B cell (primary cell): Measurements from ENCODE around the gene LHX4. TPM values are rescaled to one million over a fixed set of nuclear protein-coding genes. Genes with fewer than 3 reads are reported as not detected.

Source experiments
- ATAC-seq: fragments of 200-7000 bp; cut with Tn5 transposase; one replicate; pipeline ENCODE4 v1.10.0; 2021; ENCODE audit warnings: low read depth, mild to moderate bottlenecking, moderate number of reproducible peaks, moderate library complexity
- CTCF ChIA-PET: fragments of 350-600 bp; sonication (Branson Sonifier 250); formaldehyde crosslinking; loops from one replicate; lab custom pipeline; 2021; ENCODE audit warnings: antibody characterized with exemption, inconsistent platforms; lab: Charles Lee
- POLR2A ChIA-PET: fragments of 350-600 bp; sonication (Branson Sonifier 250); formaldehyde crosslinking; loops from one replicate; lab custom pipeline; 2021; ENCODE audit warnings: antibody characterized with exemption; lab: Charles Lee
- DNase-seq: peaks from one replicate; pipeline ENCODE4 v3.0.0; 2013
- H2AFZ ChIP-seq: 2 replicates; pipeline ENCODE4 v1.6.1; 2012; ENCODE audit warnings: mild to moderate bottlenecking, low read depth, low read length; ENCODE audit not compliant: insufficient read depth, poor library complexity, severe bottlenecking
- H3K27ac ChIP-seq, 2 donors: 1 replicate in 1 of 2; 2 replicates in 1 of 2; pipeline ENCODE4 v1.5.1; 2012 to 2013; ENCODE audit warnings: low read length in 2 of 2, mild to moderate bottlenecking in 2 of 2, moderate library complexity in 1 of 2
- H3K27me3 ChIP-seq, 4 experiments: fragments of 200-600 bp in 1 of 4; sonication (generic) in 1 of 4; replicated peaks in 1 of 4; 1 replicate in 2 of 4; 2 replicates in 2 of 4; pipeline versions ENCODE4 v1.6.1 to v1.7.0; 2013 to 2016; ENCODE audit warnings: low read length in 3 of 4, mild to moderate bottlenecking in 2 of 4, mixed read lengths in 1 of 4, moderate library complexity in 1 of 4; ENCODE audit not compliant: insufficient read depth in 4 of 4, control insufficient read depth in 3 of 4; ENCODE audit errors: control extremely low read depth in 1 of 4
- H3K36me3 ChIP-seq, 2 experiments: replicated peaks in 1 of 2; 1 replicate in 1 of 2; 2 replicates in 1 of 2; pipeline versions ENCODE4 v1.6.1 to v1.7.1; 2013; ENCODE audit warnings: low read length in 1 of 2; ENCODE audit not compliant: insufficient read depth in 2 of 2, control insufficient read depth in 1 of 2; ENCODE audit errors: control extremely low read depth in 1 of 2, extremely low read depth in 1 of 2
- H3K4me1 ChIP-seq, 2 donors: fragments of 200-600 bp in 1 of 2; sonication (generic) in 1 of 2; 1 replicate in 1 of 2; 2 replicates in 1 of 2; pipeline versions ENCODE4 v1.5.1 to v1.6.1; 2013 to 2017; ENCODE audit warnings: low read length in 2 of 2; ENCODE audit not compliant: control insufficient read depth in 2 of 2, insufficient read depth in 2 of 2
- H3K4me2 ChIP-seq: replicated peaks from 2 replicates; pipeline ENCODE3; 2012; ENCODE audit warnings: mild to moderate bottlenecking, low read depth, low read length; ENCODE audit not compliant: poor library complexity, severe bottlenecking
- H3K4me3 ChIP-seq, 5 experiments: fragments of 200-600 bp in 1 of 5; sonication (generic) in 1 of 5; 1 replicate in 3 of 5; 2 replicates in 2 of 5; pipeline versions ENCODE4 v1.5.1 to v1.7.0; 2011 to 2016; ENCODE audit warnings: low read length in 4 of 5, mild to moderate bottlenecking in 4 of 5, low read depth in 2 of 5, control low read depth in 1 of 5, moderate library complexity in 1 of 5; ENCODE audit not compliant: insufficient read depth in 1 of 5; ENCODE audit errors: control extremely low read depth in 1 of 5, extremely low read depth in 1 of 5
- H3K79me2 ChIP-seq: fragments of 200-600 bp; sonication (generic); one replicate; pipeline ENCODE4 v1.6.0; 2016; ENCODE audit warnings: low read length; ENCODE audit not compliant: control insufficient read depth, insufficient read depth
- H3K9ac ChIP-seq: fragments of 200-600 bp; sonication (generic); 2 replicates; pipeline ENCODE4 v1.6.1; 2017; ENCODE audit warnings: mild to moderate bottlenecking, low read length, moderate library complexity
- H3K9me3 ChIP-seq, 3 donors: one replicate each; pipeline versions ENCODE4 v1.6.1 to v1.7.1; 2013; ENCODE audit warnings: low read length in 2 of 3; ENCODE audit not compliant: control insufficient read depth in 2 of 3, insufficient read depth in 1 of 3; ENCODE audit errors: control extremely low read depth in 1 of 3
- H4K20me1 ChIP-seq: 2 replicates; pipeline ENCODE4 v1.6.0; 2012; ENCODE audit warnings: mild to moderate bottlenecking, low read length; ENCODE audit not compliant: insufficient read depth, control insufficient read depth, poor library complexity, severe bottlenecking
- H3K27ac Mint-ChIP-seq: one replicate; pipeline ENCODE4 v1.8.0; 2021; ENCODE audit warnings: mixed read lengths
- H3K27me3 Mint-ChIP-seq: one replicate; pipeline ENCODE4 v1.8.0; 2021; ENCODE audit warnings: mixed read lengths
- H3K4me1 Mint-ChIP-seq: one replicate; pipeline ENCODE4 v1.8.0; 2021; ENCODE audit warnings: mixed read lengths
- H3K4me3 Mint-ChIP-seq: one replicate; pipeline ENCODE4 v1.8.0; 2021; ENCODE audit warnings: mixed read lengths
- H3K9me3 Mint-ChIP-seq: one replicate; pipeline ENCODE4 v1.8.0; 2022; ENCODE audit warnings: mixed read lengths; ENCODE audit not compliant: insufficient read depth
- CTCF ChIP-seq: fragments of 200-600 bp; IDR thresholded peaks from one replicate; pipeline ENCODE4 v1.8.0; 2022; ENCODE audit warnings: antibody characterized with exemption, mild to moderate bottlenecking
- EZH2 ChIP-seq: IDR thresholded peaks from 2 replicates; pipeline ENCODE4 v1.6.1; 2012; ENCODE audit warnings: borderline replicate concordance, low read depth, mild to moderate bottlenecking, moderate library complexity, low read length; ENCODE audit not compliant: insufficient read depth, poor library complexity, severe bottlenecking
- WGBS: methylation state at CpG from one replicate; pipeline ENCODE4 v1.1.5; 2013; ENCODE audit warnings: missing lambda C conversion rate; ENCODE audit not compliant: insufficient coverage; 5-methylcytosine and 5-hydroxymethylcytosine counted together
- intact Hi-C: fragments of 100-400 bp; cut with micrococcal nuclease; formaldehyde crosslinking; loops from one replicate; pipeline ENCODE4 v1.10.0; 2022
- polyA plus RNA-seq: library from polyadenylated mRNA; depleted of rRNA; stranded (reverse); fragments of >200 nt; gene quantifications from 2 replicates; pipeline ENCODE4 v1.2.3, GENCODE V29; 2012
- total RNA-seq, 2 donors: library from RNA; stranded (reverse); fragments of 120-200 nt in 1 of 2; gene quantifications; 1 replicate in 1 of 2; 2 replicates in 1 of 2; pipeline versions ENCODE4 v1.2.3 to v1.2.4, GENCODE V29; 2013 to 2022

The LHX4 gene
- total and polyA plus RNA-seq, 2 donors (not counting 1 experiment from before 2014, with no cell fraction given): not detected

- H3K9me3 ChIP-seq: no peaks in the 10 kb centered on the region
- TF ChIP-seq CTCF: no peak
- no peak for TF ChIP-seq EZH2
- no peak overlapping the region for H3K4me3 Mint-ChIP-seq
- no peak overlapping the region for H3K9ac ChIP-seq
- no peaks in the 10 kb centered on the region for H3K4me1 Mint-ChIP-seq
- ATAC-seq (no peak), DNase-seq (no peak)
- no peaks in the 10 kb centered on the region for H3K79me2 ChIP-seq
- H3K27ac ChIP-seq: no peak overlapping the region
- intact Hi-C loops: loop anchor here (2.0 kb wide), 1 partner anchor 295 kb away; no protein-coding TSS in a partner anchor
- no peak overlapping the region for H2AFZ ChIP-seq
- no peaks in the 10 kb centered on the region for H3K9me3 Mint-ChIP-seq
- WGBS: 85% methylated on average over 5 of the region's 8 CpGs
- H3K27me3 Mint-ChIP-seq: no peaks in the 10 kb centered on the region
- no peaks in the 10 kb centered on the region for H3K4me1 ChIP-seq
- H3K4me2 ChIP-seq: no peak overlapping the region
- H3K27ac Mint-ChIP-seq: no peak overlapping the region
- CTCF ChIA-PET: interaction anchor here (1.0 to 4.3 kb wide), 4 partner anchors 10 to 295 kb away, joined by 3 to 34 read pairs (median 6); no protein-coding TSS in a partner anchor
- no peaks in the 10 kb centered on the region for H3K27me3 ChIP-seq
- H3K4me3 ChIP-seq: no peak overlapping the region
- H4K20me1 ChIP-seq: no peaks in the 10 kb centered on the region
- H3K36me3 ChIP-seq: peaks cover 0 to 16% of the 10 kb centered on the region in 2 experiments
- POLR2A ChIA-PET: no interaction called here
Observed at GRCh38 chr1:180188091-180188506, 42.0 kb upstream of the LHX4 start.

- CTCF ChIA-PET: interaction anchor here (1.0 to 4.3 kb wide), 3 partner anchors 10 to 294 kb away, joined by 4 to 34 read pairs (median 7); no protein-coding TSS in a partner anchor
Observed at GRCh38 chr1:180188684-180189175, 41.3 kb upstream of the LHX4 start.

More at GRCh38 chr1:180188684-180189175, 41.3 kb upstream of the LHX4 start:
- Mint-ChIP-seq H3K27me3 (no peaks in the 10 kb centered on the region), H3K9me3 (no peaks in the 10 kb centered on the region), H3K27ac (no peak overlapping the region), H3K4me3 (no peak overlapping the region), H3K4me1 (no peaks in the 10 kb centered on the region)
- no peak for ATAC-seq
- H4K20me1 ChIP-seq: no peaks in the 10 kb centered on the region
- no peak for DNase-seq
- WGBS: 100% methylated on average over 5 of the region's 8 CpGs
- no peak overlapping the region for H3K9ac ChIP-seq
- no peaks in the 10 kb centered on the region for H3K79me2 ChIP-seq
- TF ChIP-seq EZH2 (no peak), CTCF (no peak)
- POLR2A ChIA-PET: no interaction called here
- no peak overlapping the region for H2AFZ ChIP-seq
- intact Hi-C loops: loop anchor here (2.0 kb wide), 1 partner anchor 294 kb away; no protein-coding TSS in a partner anchor
- no peak overlapping the region for H3K27ac ChIP-seq
- H3K4me2 ChIP-seq: no peak overlapping the region
- H3K36me3 ChIP-seq: peaks cover 0 to 16% of the 10 kb centered on the region in 2 experiments
- H3K27me3 ChIP-seq: no peaks in the 10 kb centered on the region
- no peaks in the 10 kb centered on the region for H3K4me1 ChIP-seq
- no peak overlapping the region for H3K4me3 ChIP-seq
- no peaks in the 10 kb centered on the region for H3K9me3 ChIP-seq
